NCI-H2081 (cell line): Measurements from ENCODE around the gene TAX1BP1.
A peak's percentile ranks its signal among the peaks of the same experiment; 100 is the strongest.
"Not testable (repeated sequence)": the region's sequence is repeated elsewhere in the genome, so short reads cannot be mapped to it uniquely, and the experiment has no call there.

Source experiments
- DNase-seq, 2 experiments: peaks; one replicate each; lab custom pipeline; 2025; lab: John Stamatoyannopoulos, UW

TAX1BP1 gene

GRCh38 chr7:27739301-27739908, 557 bp upstream of the TAX1BP1 start:
- DNase-seq: no peak

- peak; percentile 90 to 96 for DNase-seq
Observed at GRCh38 chr7:27740449-27741086, 606 bp downstream of the TAX1BP1 start.

GRCh38 chr7:27742091-27742710, 2.2 kb downstream of the TAX1BP1 start:
- not testable (repeated sequence) for DNase-seq

GRCh38 chr7:27745064-27745583, 5.2 kb downstream of the TAX1BP1 start:
- peak; percentile 2 to 42 for DNase-seq

- DNase-seq: no peak
Observed at GRCh38 chr7:27746486-27746885, 6.5 kb downstream of the TAX1BP1 start.

GRCh38 chr7:27746978-27747377, 7.0 kb downstream of the TAX1BP1 start:
- DNase-seq: no peak

- DNase-seq: no peak
Observed at GRCh38 chr7:27747589-27748368, 7.8 kb downstream of the TAX1BP1 start.

- DNase-seq: no peak
Observed at GRCh38 chr7:27750316-27750715, 10.4 kb downstream of the TAX1BP1 start.

- DNase-seq: no peak
Observed at GRCh38 chr7:27751888-27752660, 12.1 kb downstream of the TAX1BP1 start.

GRCh38 chr7:27753863-27754262, 13.9 kb downstream of the TAX1BP1 start:
- no peak for DNase-seq

- DNase-seq: no peak
Observed at GRCh38 chr7:27756298-27756697, 16.3 kb downstream of the TAX1BP1 start.

GRCh38 chr7:27759491-27759890, 19.5 kb downstream of the TAX1BP1 start:
- no peak for DNase-seq

- no peak for DNase-seq
Observed at GRCh38 chr7:27762062-27762461, 22.1 kb downstream of the TAX1BP1 start.

- no peak for DNase-seq
Observed at GRCh38 chr7:27763983-27764508, 24.1 kb downstream of the TAX1BP1 start.

- DNase-seq: no peak
Observed at GRCh38 chr7:27765841-27766240, 25.9 kb downstream of the TAX1BP1 start.

GRCh38 chr7:27767374-27767773, 27.4 kb downstream of the TAX1BP1 start:
- no peak for DNase-seq

- DNase-seq: no peak
Observed at GRCh38 chr7:27771111-27771510, 31.1 kb downstream of the TAX1BP1 start.

GRCh38 chr7:27774717-27775328, 34.9 kb downstream of the TAX1BP1 start:
- DNase-seq: no peak

- DNase-seq: no peak
Observed at GRCh38 chr7:27775782-27776181, 35.8 kb downstream of the TAX1BP1 start.

GRCh38 chr7:27777662-27778061, 37.7 kb downstream of the TAX1BP1 start:
- no peak for DNase-seq

- no peak for DNase-seq
Observed at GRCh38 chr7:27779873-27780272, 39.9 kb downstream of the TAX1BP1 start.
